ENCODE data around the gene TMEM209. TPM values are rescaled to one million over a fixed set of nuclear protein-coding genes. Genes with fewer than 3 reads are reported as not detected.
A peak's percentile ranks its signal among the peaks of the same experiment; 100 is the strongest.

The TMEM209 gene
- total RNA-seq, 1 donor from 2014 or later, result 22.1 TPM

- no peaks in the 10 kb centered on the region for H3K36me3 ChIP-seq (ENCODE audit: control insufficient read depth, insufficient read depth, low read length)
- H3K4me3 ChIP-seq (ENCODE audit: low read depth, low read length), result no peak overlapping the region
- DNase-seq (ENCODE audit: low read depth), result no peak
- no peaks in the 10 kb centered on the region for H3K27me3 ChIP-seq (ENCODE audit: control insufficient read depth, insufficient read depth, low read length)
- peak; percentile 21 for TF ChIP-seq CTCF (IDR thresholded peaks at IDR 0.05; ENCODE audit: insufficient read depth, low read length, poor library complexity, severe bottlenecking)
Measured at GRCh38 chr7:130154501-130155317, 50.5 kb downstream of the TMEM209 start.

- H3K27me3 ChIP-seq (ENCODE audit: control insufficient read depth, insufficient read depth, low read length), result no peaks in the 10 kb centered on the region
- DNase-seq (ENCODE audit: low read depth), result no peak
- H3K36me3 ChIP-seq (ENCODE audit: control insufficient read depth, insufficient read depth, low read length), result no peaks in the 10 kb centered on the region
- no peak overlapping the region for H3K4me3 ChIP-seq (ENCODE audit: low read depth, low read length)
- no peak for TF ChIP-seq CTCF (IDR thresholded peaks at IDR 0.05; ENCODE audit: insufficient read depth, low read length, poor library complexity, severe bottlenecking)
Measured at GRCh38 chr7:130154131-130154500, 51.1 kb downstream of the TMEM209 start.

- TF ChIP-seq CTCF (IDR thresholded peaks at IDR 0.05; ENCODE audit: insufficient read depth, low read length, poor library complexity, severe bottlenecking), result no peak
- no peaks in the 10 kb centered on the region for H3K27me3 ChIP-seq (ENCODE audit: control insufficient read depth, insufficient read depth, low read length)
- DNase-seq (ENCODE audit: low read depth), result no peak
- no peak overlapping the region for H3K4me3 ChIP-seq (ENCODE audit: low read depth, low read length)
- H3K36me3 ChIP-seq (ENCODE audit: control insufficient read depth, insufficient read depth, low read length), result no peaks in the 10 kb centered on the region
Measured at GRCh38 chr7:130153211-130153908, 51.8 kb downstream of the TMEM209 start.

- Histone ChIP-seq H3K27me3 (ENCODE audit: control insufficient read depth, insufficient read depth, low read length) (no peaks in the 10 kb centered on the region), H3K36me3 (ENCODE audit: control insufficient read depth, insufficient read depth, low read length) (no peaks in the 10 kb centered on the region), H3K4me3 (ENCODE audit: low read depth, low read length) (no peak overlapping the region)
- no peak for TF ChIP-seq CTCF (IDR thresholded peaks at IDR 0.05; ENCODE audit: insufficient read depth, low read length, poor library complexity, severe bottlenecking)
- no peak for DNase-seq (ENCODE audit: low read depth)
Measured at GRCh38 chr7:130152493-130153210, 52.6 kb downstream of the TMEM209 start.

- Histone ChIP-seq H3K36me3 (ENCODE audit: control insufficient read depth, insufficient read depth, low read length) (no peaks in the 10 kb centered on the region), H3K4me3 (ENCODE audit: low read depth, low read length) (no peak overlapping the region), H3K27me3 (ENCODE audit: control insufficient read depth, insufficient read depth, low read length) (no peaks in the 10 kb centered on the region)
- TF ChIP-seq CTCF (IDR thresholded peaks at IDR 0.05; ENCODE audit: insufficient read depth, low read length, poor library complexity, severe bottlenecking), result no peak
- no peak for DNase-seq (ENCODE audit: low read depth)
Measured at GRCh38 chr7:130151591-130152492, 53.4 kb downstream of the TMEM209 start.

All from kidney epithelial cell (primary cell).